ENCODE data around the gene TSPAN15.
"Not testable (repeated sequence)": the region's sequence is repeated elsewhere in the genome, so short reads cannot be mapped to it uniquely, and the experiment has no call there.

TSPAN15 gene

GRCh38 chr10:69450395-69450794 is 870 bp upstream of the TSPAN15 start:
- not testable (repeated sequence) for DNase-seq

- no peak for DNase-seq
These were observed 553 bp downstream of the TSPAN15 start for GRCh38 chr10:69451784-69452251.

- no peak for DNase-seq
These were observed 1.6 kb downstream of the TSPAN15 start for GRCh38 chr10:69452676-69453415.

- no peak for DNase-seq
These were observed 2.5 kb downstream of the TSPAN15 start for GRCh38 chr10:69453795-69454194.

- no peak for DNase-seq
These were observed 3.9 kb downstream of the TSPAN15 start for GRCh38 chr10:69455006-69455763.

- no peak for DNase-seq
These were observed 5.8 kb downstream of the TSPAN15 start for GRCh38 chr10:69456880-69457693.

GRCh38 chr10:69457771-69458237 is 6.5 kb downstream of the TSPAN15 start:
- DNase-seq = no peak

- no peak for DNase-seq
These were observed 7.3 kb downstream of the TSPAN15 start for GRCh38 chr10:69458430-69459100.

GRCh38 chr10:69459101-69459790 is 8.0 kb downstream of the TSPAN15 start:
- DNase-seq = no peak

GRCh38 chr10:69459893-69460575 is 8.8 kb downstream of the TSPAN15 start:
- DNase-seq = peak; percentile 37

- no peak for DNase-seq
These were observed 9.4 kb downstream of the TSPAN15 start for GRCh38 chr10:69460576-69461242.

GRCh38 chr10:69461243-69462025 is 10.2 kb downstream of the TSPAN15 start:
- no peak for DNase-seq

- no peak for DNase-seq
These were observed 12.6 kb downstream of the TSPAN15 start for GRCh38 chr10:69463886-69464285.

- no peak for DNase-seq
These were observed 13.1 kb downstream of the TSPAN15 start for GRCh38 chr10:69464401-69464800.

GRCh38 chr10:69464801-69465401 is 13.6 kb downstream of the TSPAN15 start:
- DNase-seq = no peak

GRCh38 chr10:69465457-69466157 is 14.3 kb downstream of the TSPAN15 start:
- no peak for DNase-seq

- no peak for DNase-seq
These were observed 14.9 kb downstream of the TSPAN15 start for GRCh38 chr10:69466158-69466490.

GRCh38 chr10:69466689-69467088 is 15.4 kb downstream of the TSPAN15 start:
- DNase-seq = no peak

Measured in NCI-H2029 (cell line).